ENCODE data around the gene ATR.

The ATR gene

DNA sequence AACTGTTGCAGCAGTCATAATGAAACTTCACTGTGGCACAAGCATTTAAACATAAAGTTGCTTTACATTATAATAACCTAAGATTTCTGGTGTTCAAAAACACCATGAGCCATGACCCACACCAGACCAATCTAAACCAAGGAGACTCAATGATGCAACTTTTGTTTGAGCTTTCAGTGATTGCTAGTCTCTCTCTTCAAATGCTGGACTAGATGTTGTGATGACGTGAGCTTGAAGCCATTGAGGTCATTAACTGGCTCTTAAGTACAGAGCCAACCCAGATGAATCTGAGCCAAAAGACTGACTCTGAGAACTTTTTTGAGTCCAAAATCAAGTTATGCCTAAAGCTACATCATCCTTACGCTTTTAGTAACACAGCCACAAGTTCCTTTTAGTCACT lies 36.5 kb downstream of the ATR start:
- no peak for TF ChIP-seq CTCF (IDR thresholded peaks at IDR 0.05; ENCODE audit: extremely low read depth, missing control alignments)
- no peak for DNase-seq (ENCODE audit: low spot score)

DNA sequence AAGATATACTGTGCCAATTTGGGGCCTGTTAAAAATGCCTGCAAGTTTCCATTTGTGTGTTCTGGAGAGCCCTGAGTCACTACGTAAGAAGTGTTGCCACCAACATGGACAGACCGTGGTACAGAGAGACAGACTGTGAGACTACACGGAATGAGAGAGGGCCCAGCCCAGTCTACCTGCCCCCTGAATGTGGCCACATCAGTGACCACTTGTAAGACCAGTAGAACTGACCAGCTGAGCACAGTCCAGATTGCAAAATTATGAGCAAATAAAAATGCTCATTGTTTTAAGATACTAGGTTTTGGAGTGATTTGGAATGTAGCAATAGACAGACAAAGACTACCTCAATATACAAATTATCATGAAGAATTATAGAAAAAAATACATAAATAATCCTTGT lies 42.0 kb downstream of the ATR start:
- DNase-seq (ENCODE audit: low spot score) = no peak
- no peak for TF ChIP-seq CTCF (IDR thresholded peaks at IDR 0.05; ENCODE audit: extremely low read depth, missing control alignments)

GRCh38 chr3:142534543-142534942 lies 44.0 kb downstream of the ATR start:
- TF ChIP-seq CTCF (IDR thresholded peaks at IDR 0.05; ENCODE audit: extremely low read depth, missing control alignments) = no peak
- DNase-seq (ENCODE audit: low spot score) = no peak

- no peak for TF ChIP-seq CTCF (IDR thresholded peaks at IDR 0.05; ENCODE audit: extremely low read depth, missing control alignments)
- no peak for DNase-seq (ENCODE audit: low spot score)
Measured at GRCh38 chr3:142530296-142530695, 48.2 kb downstream of the ATR start.

- no peak for DNase-seq (ENCODE audit: low spot score)
- TF ChIP-seq CTCF (IDR thresholded peaks at IDR 0.05; ENCODE audit: extremely low read depth, missing control alignments) = no peak
Measured at GRCh38 chr3:142523921-142524566, 54.5 kb downstream of the ATR start.

DNA sequence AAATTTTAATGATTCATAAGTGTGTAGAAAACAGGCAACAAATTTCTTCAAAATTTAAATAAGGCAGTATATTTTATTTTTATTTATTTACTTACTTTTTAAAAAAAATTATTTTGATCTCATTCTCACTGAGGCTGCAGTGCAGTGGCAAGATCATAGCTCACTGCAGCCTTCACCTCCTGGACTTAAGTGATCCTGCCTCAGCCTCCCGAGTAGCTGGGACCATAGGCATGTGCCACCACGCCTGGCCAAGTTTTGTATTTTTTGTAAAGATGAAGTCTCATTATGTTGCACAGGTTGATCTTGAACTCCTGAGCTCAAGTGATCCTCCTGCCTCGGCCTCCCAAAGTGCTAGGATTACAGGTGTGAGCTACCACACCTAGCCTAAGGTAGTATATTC lies 69.5 kb downstream of the ATR start:
- DNase-seq (ENCODE audit: low spot score) = no peak
- no peak for TF ChIP-seq CTCF (IDR thresholded peaks at IDR 0.05; ENCODE audit: extremely low read depth, missing control alignments)

DNA sequence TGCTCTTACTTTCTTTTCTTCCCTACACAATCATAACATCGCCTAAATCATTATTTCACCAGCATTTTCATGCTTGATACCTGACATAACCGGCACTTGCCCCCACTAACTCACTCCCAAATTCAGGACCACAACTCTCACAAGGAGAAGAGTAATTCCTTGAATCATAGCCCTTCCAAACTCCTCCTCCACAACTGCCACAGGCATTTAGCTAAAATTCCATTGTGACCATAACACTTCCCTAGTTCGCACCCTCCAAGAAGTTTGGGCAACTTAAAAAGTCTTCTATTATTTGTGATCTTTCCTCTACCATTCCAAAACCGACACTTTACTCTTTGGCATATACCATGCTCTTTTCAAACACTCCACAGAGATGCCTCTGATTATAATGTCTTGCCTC lies 71.3 kb downstream of the ATR start:
- no peak for TF ChIP-seq CTCF (IDR thresholded peaks at IDR 0.05; ENCODE audit: extremely low read depth, missing control alignments)
- no peak for DNase-seq (ENCODE audit: low spot score)
